Transverse colon (tissue), 3 donors: ENCODE results near the gene LAMB1.

Source experiments
- EP300 ChIP-seq: sonication (generic); formaldehyde crosslinking; IDR thresholded peaks from one replicate; pipeline ENCODE4 v1.6.1; 2017; ENCODE audit warnings: antibody characterized with exemption, low read depth
- POLR2A ChIP-seq: fragments of 450-650 bp; IDR thresholded peaks from one replicate; pipeline ENCODE4 v1.6.1; 2016; ENCODE audit warnings: antibody characterized with exemption, mild to moderate bottlenecking, moderate library complexity
- TF ChIP-seq, protein P1 (sequence below), 5 experiments: fragments of 200-600 bp in 3 of 5; fragments of 450-650 bp in 2 of 5; sonication (generic) in 3 of 5; IDR thresholded peaks; 1 replicate in 2 of 5; 2 replicates in 3 of 5; pipeline ENCODE4 v1.5.1; 2016 to 2017; ENCODE audit warnings: antibody characterized with exemption in 5 of 5, inconsistent platforms in 3 of 5, mild to moderate bottlenecking in 2 of 5, moderate library complexity in 1 of 5

DNA sequence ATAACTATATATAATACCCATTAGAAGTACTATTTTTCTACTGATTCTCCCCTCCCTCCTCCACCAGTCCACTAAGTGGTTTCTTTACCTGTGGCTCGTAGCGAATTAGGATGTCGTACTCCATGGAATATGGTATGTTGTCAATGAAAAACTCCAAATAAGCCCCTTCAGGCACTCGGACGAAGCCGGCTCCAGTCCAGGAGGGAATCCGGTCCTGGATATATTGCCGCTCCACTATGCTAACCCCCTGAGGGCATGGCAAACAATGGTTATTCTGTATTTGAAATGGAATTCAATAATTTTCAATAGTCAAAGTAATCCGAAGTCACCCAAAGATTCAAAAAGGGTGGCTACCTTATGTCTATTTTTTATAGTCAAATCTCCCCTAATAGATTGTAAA lies 40.1 kb downstream of the LAMB1 start:
- TF ChIP-seq, protein P1, sequence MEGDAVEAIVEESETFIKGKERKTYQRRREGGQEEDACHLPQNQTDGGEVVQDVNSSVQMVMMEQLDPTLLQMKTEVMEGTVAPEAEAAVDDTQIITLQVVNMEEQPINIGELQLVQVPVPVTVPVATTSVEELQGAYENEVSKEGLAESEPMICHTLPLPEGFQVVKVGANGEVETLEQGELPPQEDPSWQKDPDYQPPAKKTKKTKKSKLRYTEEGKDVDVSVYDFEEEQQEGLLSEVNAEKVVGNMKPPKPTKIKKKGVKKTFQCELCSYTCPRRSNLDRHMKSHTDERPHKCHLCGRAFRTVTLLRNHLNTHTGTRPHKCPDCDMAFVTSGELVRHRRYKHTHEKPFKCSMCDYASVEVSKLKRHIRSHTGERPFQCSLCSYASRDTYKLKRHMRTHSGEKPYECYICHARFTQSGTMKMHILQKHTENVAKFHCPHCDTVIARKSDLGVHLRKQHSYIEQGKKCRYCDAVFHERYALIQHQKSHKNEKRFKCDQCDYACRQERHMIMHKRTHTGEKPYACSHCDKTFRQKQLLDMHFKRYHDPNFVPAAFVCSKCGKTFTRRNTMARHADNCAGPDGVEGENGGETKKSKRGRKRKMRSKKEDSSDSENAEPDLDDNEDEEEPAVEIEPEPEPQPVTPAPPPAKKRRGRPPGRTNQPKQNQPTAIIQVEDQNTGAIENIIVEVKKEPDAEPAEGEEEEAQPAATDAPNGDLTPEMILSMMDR (IDR thresholded peaks at IDR 0.05): no peak
- TF ChIP-seq POLR2A (no peak), EP300 (no peak)
